ENCODE data around the gene SLC19A3.

The SLC19A3 gene

DNA sequence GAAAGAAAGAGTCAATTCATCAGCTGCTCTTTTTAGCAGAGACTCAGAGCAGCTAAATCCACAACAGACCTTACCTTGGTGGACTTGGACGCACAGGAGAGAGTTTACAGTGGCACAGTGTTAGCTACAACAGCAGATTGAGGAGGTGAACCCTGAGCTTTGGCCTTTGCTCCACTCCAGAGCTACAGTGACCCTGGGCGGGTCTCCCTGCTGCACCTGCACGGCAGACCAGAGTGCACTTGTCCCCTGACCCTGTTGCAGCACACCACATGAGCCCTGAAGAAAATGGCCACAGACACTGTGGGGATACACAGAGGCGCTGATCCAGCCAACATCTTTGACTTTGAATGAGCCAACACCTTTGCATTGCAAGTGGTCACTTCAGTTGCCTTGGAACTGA, 11.0 kb downstream of the SLC19A3 start:
- H3K27ac ChIP-seq (replicated peaks; ENCODE audit: low read length), result no peak overlapping the region
- no CpG with 5 or more reads among the region's 4 CpGs for WGBS, 2 donors (ENCODE audit: extremely low coverage in 2 of 2, insufficient read length in 2 of 2, insufficient replicate concordance in 1 of 2)
- no peaks in the 10 kb centered on the region for H3K27me3 ChIP-seq (ENCODE audit: control insufficient read depth in 3 of 3, insufficient read depth in 3 of 3, low read depth in 1 of 3, low read length in 3 of 3)
- no peak overlapping the region for H2BK5ac ChIP-seq (ENCODE audit: low read length)
- H3K14ac ChIP-seq (ENCODE audit: low read length), result no peak overlapping the region
- peak overlapping the region; percentile 15 for H3K18ac ChIP-seq (ENCODE audit: low read length)
- peaks cover 0 to 2% of the 10 kb centered on the region in 2 donors for H3K4me1 ChIP-seq (ENCODE audit: control insufficient read depth in 2 of 2, insufficient read depth in 1 of 2, low read depth in 1 of 2, low read length in 2 of 2)
- no peaks in the 10 kb centered on the region for H3K79me1 ChIP-seq (ENCODE audit: low read depth, low read length)
- H2BK15ac ChIP-seq (ENCODE audit: low read length), result no peak overlapping the region
- no peak overlapping the region for H3K4me3 ChIP-seq (ENCODE audit: low read length in 2 of 2)
- H2AFZ ChIP-seq (ENCODE audit: low read length), result no peak overlapping the region
- H3K9me3 ChIP-seq (replicated peaks in 1 of 2; ENCODE audit: control insufficient read depth in 2 of 2, insufficient read depth in 1 of 2, low read depth in 1 of 2, low read length in 2 of 2), result no peaks in the 10 kb centered on the region
- no peak overlapping the region for H2AK5ac ChIP-seq (ENCODE audit: low read depth, low read length)
- H3K36me3 ChIP-seq (replicated peaks in 1 of 2; ENCODE audit: control insufficient read depth in 2 of 2, insufficient read depth in 2 of 2, low read length in 2 of 2), result no peaks in the 10 kb centered on the region
- H2BK120ac ChIP-seq (ENCODE audit: low read depth, low read length), result no peak overlapping the region
- H3K9ac ChIP-seq (ENCODE audit: low read depth, low read length, poor library complexity), result no peak overlapping the region
- no peak overlapping the region for H3K23ac ChIP-seq (ENCODE audit: low read depth, low read length, poor library complexity)
- H4K8ac ChIP-seq (ENCODE audit: low read depth, low read length), result no peak overlapping the region
- H4K91ac ChIP-seq (ENCODE audit: low read depth, low read length, poor library complexity), result no peak overlapping the region
- H2BK12ac ChIP-seq (ENCODE audit: low read length), result no peak overlapping the region
- no peak for DNase-seq (ENCODE audit: low spot score)
- H3K4ac ChIP-seq (ENCODE audit: low read length), result no peak overlapping the region
- H3K4me2 ChIP-seq (ENCODE audit: insufficient read depth, low read length, poor library complexity, severe bottlenecking), result no peak overlapping the region

DNA sequence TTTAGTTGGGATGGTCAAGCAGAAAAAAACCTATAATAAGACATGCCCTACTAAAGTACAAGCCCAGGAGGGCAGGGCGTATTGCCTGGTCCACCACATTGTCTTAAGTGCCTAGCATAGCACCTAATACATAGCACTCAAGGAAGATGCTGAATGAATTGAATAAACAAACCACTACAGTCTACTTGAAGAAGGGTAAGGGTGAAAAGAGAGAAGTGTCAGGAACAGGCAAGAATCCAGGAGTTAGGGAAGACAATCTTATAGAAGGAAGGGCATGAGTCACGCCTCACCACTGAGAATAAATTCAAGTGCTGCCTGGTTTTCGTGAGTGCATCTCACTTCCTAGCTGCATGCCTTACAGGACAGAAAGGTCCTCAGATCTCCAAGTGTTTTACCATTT, 13.9 kb downstream of the SLC19A3 start:
- Histone ChIP-seq H3K18ac (ENCODE audit: low read length) (no peak overlapping the region), H2AFZ (ENCODE audit: low read length) (no peak overlapping the region), H3K23ac (ENCODE audit: low read depth, low read length, poor library complexity) (no peak overlapping the region), H2BK12ac (ENCODE audit: low read length) (no peak overlapping the region), H2BK15ac (ENCODE audit: low read length) (no peak overlapping the region), H3K14ac (ENCODE audit: low read length) (no peak overlapping the region), H2BK120ac (ENCODE audit: low read depth, low read length) (no peak overlapping the region), H2AK5ac (ENCODE audit: low read depth, low read length) (no peak overlapping the region), H3K36me3 (replicated peaks in 1 of 2; ENCODE audit: control insufficient read depth in 2 of 2, insufficient read depth in 2 of 2, low read length in 2 of 2) (no peaks in the 10 kb centered on the region), H2BK5ac (ENCODE audit: low read length) (no peak overlapping the region), H3K27me3 (ENCODE audit: control insufficient read depth in 3 of 3, insufficient read depth in 3 of 3, low read depth in 1 of 3, low read length in 3 of 3) (no peaks in the 10 kb centered on the region), H3K9me3 (replicated peaks in 1 of 2; ENCODE audit: control insufficient read depth in 2 of 2, insufficient read depth in 1 of 2, low read depth in 1 of 2, low read length in 2 of 2) (no peaks in the 10 kb centered on the region), H3K4me3 (ENCODE audit: low read length in 2 of 2) (no peak overlapping the region), H3K79me1 (ENCODE audit: low read depth, low read length) (no peaks in the 10 kb centered on the region), H4K8ac (ENCODE audit: low read depth, low read length) (no peak overlapping the region), H3K9ac (ENCODE audit: low read depth, low read length, poor library complexity) (no peak overlapping the region), H3K4ac (ENCODE audit: low read length) (no peak overlapping the region), H3K4me1 (ENCODE audit: control insufficient read depth in 2 of 2, insufficient read depth in 1 of 2, low read depth in 1 of 2, low read length in 2 of 2) (peaks cover 0 to 2% of the 10 kb centered on the region in 2 donors), H4K91ac (ENCODE audit: low read depth, low read length, poor library complexity) (no peak overlapping the region), H3K27ac (replicated peaks; ENCODE audit: low read length) (no peak overlapping the region), H3K4me2 (ENCODE audit: insufficient read depth, low read length, poor library complexity, severe bottlenecking) (no peak overlapping the region)
- no peak for DNase-seq (ENCODE audit: low spot score)
- no CpG with 5 or more reads among the region's 3 CpGs for WGBS, 2 donors (ENCODE audit: extremely low coverage in 2 of 2, insufficient read length in 2 of 2, insufficient replicate concordance in 1 of 2)

DNA sequence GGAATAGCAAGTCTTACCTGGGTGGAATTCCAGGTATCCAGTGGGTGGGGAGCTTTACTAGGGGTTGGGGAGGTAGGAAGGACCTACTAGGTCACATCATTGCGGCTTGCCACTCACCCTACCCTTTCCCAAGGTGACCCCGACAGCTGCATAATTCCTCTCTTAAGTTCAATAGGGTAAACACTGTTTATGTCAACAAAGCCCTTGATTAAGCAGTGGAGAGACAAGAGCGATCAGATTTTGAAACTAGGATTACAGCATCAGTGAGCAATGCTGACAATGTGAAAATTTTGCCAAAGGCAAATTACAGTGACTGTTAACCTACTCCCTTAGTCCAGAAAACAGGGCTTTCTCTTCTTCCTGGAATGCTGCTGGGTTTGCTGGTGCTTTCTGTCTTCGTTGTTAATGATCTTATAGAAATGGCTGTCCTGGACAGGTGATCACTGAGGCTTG, 14.5 kb downstream of the SLC19A3 start:
- no peak overlapping the region for H3K4me2 ChIP-seq (ENCODE audit: insufficient read depth, low read length, poor library complexity, severe bottlenecking)
- H3K23ac ChIP-seq (ENCODE audit: low read depth, low read length, poor library complexity), result no peak overlapping the region
- H3K4me3 ChIP-seq (ENCODE audit: low read length in 2 of 2), result no peak overlapping the region
- no peaks in the 10 kb centered on the region for H3K79me1 ChIP-seq (ENCODE audit: low read depth, low read length)
- WGBS, 2 donors (ENCODE audit: extremely low coverage in 2 of 2, insufficient read length in 2 of 2, insufficient replicate concordance in 1 of 2), result no CpG with 5 or more reads among the region's 4 CpGs
- H2AK5ac ChIP-seq (ENCODE audit: low read depth, low read length), result no peak overlapping the region
- H3K9me3 ChIP-seq (replicated peaks in 1 of 2; ENCODE audit: control insufficient read depth in 2 of 2, insufficient read depth in 1 of 2, low read depth in 1 of 2, low read length in 2 of 2), result no peaks in the 10 kb centered on the region
- no peak overlapping the region for H3K9ac ChIP-seq (ENCODE audit: low read depth, low read length, poor library complexity)
- no peak overlapping the region for H2BK120ac ChIP-seq (ENCODE audit: low read depth, low read length)
- no peaks in the 10 kb centered on the region for H3K27me3 ChIP-seq (ENCODE audit: control insufficient read depth in 3 of 3, insufficient read depth in 3 of 3, low read depth in 1 of 3, low read length in 3 of 3)
- H3K18ac ChIP-seq (ENCODE audit: low read length), result no peak overlapping the region
- no peak for DNase-seq (ENCODE audit: low spot score)
- no peak overlapping the region for H2BK5ac ChIP-seq (ENCODE audit: low read length)
- no peak overlapping the region for H3K27ac ChIP-seq (replicated peaks; ENCODE audit: low read length)
- no peak overlapping the region for H2BK15ac ChIP-seq (ENCODE audit: low read length)
- no peaks in the 10 kb centered on the region for H3K36me3 ChIP-seq (replicated peaks in 1 of 2; ENCODE audit: control insufficient read depth in 2 of 2, insufficient read depth in 2 of 2, low read length in 2 of 2)
- no peak overlapping the region for H3K14ac ChIP-seq (ENCODE audit: low read length)
- H2AFZ ChIP-seq (ENCODE audit: low read length), result no peak overlapping the region
- H2BK12ac ChIP-seq (ENCODE audit: low read length), result no peak overlapping the region
- no peak overlapping the region for H3K4ac ChIP-seq (ENCODE audit: low read length)
- H4K91ac ChIP-seq (ENCODE audit: low read depth, low read length, poor library complexity), result no peak overlapping the region
- no peak overlapping the region for H4K8ac ChIP-seq (ENCODE audit: low read depth, low read length)
- peaks cover 0 to 2% of the 10 kb centered on the region in 2 donors for H3K4me1 ChIP-seq (ENCODE audit: control insufficient read depth in 2 of 2, insufficient read depth in 1 of 2, low read depth in 1 of 2, low read length in 2 of 2)

DNA sequence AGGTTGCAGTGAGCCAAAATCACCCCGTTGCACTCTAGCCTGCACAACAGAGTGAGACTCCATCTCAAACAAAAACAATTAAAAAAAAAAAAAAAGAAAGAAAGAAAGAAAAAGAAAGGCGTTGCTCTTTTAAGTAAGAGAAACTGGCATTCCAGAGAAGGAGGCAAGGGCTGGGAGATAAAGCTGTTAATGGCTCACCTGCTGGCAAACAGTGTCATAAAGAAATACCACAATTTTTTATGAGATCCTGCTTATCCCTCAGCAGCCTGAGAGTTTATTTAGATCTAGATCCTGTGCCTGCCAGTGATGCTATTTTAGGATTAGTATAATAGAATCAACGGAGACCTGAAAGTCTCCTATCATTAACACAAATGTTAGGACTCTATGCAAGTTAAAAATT, 16.3 kb downstream of the SLC19A3 start:
- WGBS, 2 donors (ENCODE audit: extremely low coverage in 2 of 2, insufficient read length in 2 of 2, insufficient replicate concordance in 1 of 2), result no CpG with 5 or more reads among the region's 3 CpGs
- H2AFZ ChIP-seq (ENCODE audit: low read length), result no peak overlapping the region

More for the DNA sequence above, 16.3 kb downstream of the SLC19A3 start:
- DNase-seq (ENCODE audit: low spot score), result no peak
- Histone ChIP-seq H3K27ac (replicated peaks; ENCODE audit: low read length) (no peak overlapping the region), H4K8ac (ENCODE audit: low read depth, low read length) (no peak overlapping the region), H3K4ac (ENCODE audit: low read length) (no peak overlapping the region), H2AK5ac (ENCODE audit: low read depth, low read length) (no peak overlapping the region), H2BK15ac (ENCODE audit: low read length) (no peak overlapping the region), H3K4me1 (ENCODE audit: control insufficient read depth in 2 of 2, insufficient read depth in 1 of 2, low read depth in 1 of 2, low read length in 2 of 2) (no peaks in the 10 kb centered on the region), H3K4me2 (ENCODE audit: insufficient read depth, low read length, poor library complexity, severe bottlenecking) (no peak overlapping the region), H3K79me1 (ENCODE audit: low read depth, low read length) (no peaks in the 10 kb centered on the region), H3K27me3 (ENCODE audit: control insufficient read depth in 3 of 3, insufficient read depth in 3 of 3, low read depth in 1 of 3, low read length in 3 of 3) (no peaks in the 10 kb centered on the region), H3K14ac (ENCODE audit: low read length) (no peak overlapping the region), H2BK12ac (ENCODE audit: low read length) (no peak overlapping the region), H3K36me3 (replicated peaks in 1 of 2; ENCODE audit: control insufficient read depth in 2 of 2, insufficient read depth in 2 of 2, low read length in 2 of 2) (no peaks in the 10 kb centered on the region), H2BK5ac (ENCODE audit: low read length) (no peak overlapping the region), H3K9me3 (replicated peaks in 1 of 2; ENCODE audit: control insufficient read depth in 2 of 2, insufficient read depth in 1 of 2, low read depth in 1 of 2, low read length in 2 of 2) (no peaks in the 10 kb centered on the region), H3K9ac (ENCODE audit: low read depth, low read length, poor library complexity) (no peak overlapping the region), H4K91ac (ENCODE audit: low read depth, low read length, poor library complexity) (no peak overlapping the region), H2BK120ac (ENCODE audit: low read depth, low read length) (no peak overlapping the region), H3K18ac (ENCODE audit: low read length) (no peak overlapping the region), H3K23ac (ENCODE audit: low read depth, low read length, poor library complexity) (no peak overlapping the region), H3K4me3 (ENCODE audit: low read length in 2 of 2) (no peak overlapping the region)

All from neuronal stem cell (in vitro differentiated cells).